HFFc6 (cell line): ENCODE results near the gene DNAH9. TPM values are rescaled to one million over a fixed set of nuclear protein-coding genes. Genes with fewer than 3 reads are reported as not detected.

Source experiments
- DNase-seq: peaks from one replicate; pipeline ENCODE4 v3.0.0-alpha.2; 2018
- H3K27ac Mint-ChIP-seq: 2 replicates; pipeline ENCODE4 v1.8.0; 2020; ENCODE audit warnings: mild to moderate bottlenecking, mixed read lengths
- H3K27me3 Mint-ChIP-seq: 2 replicates; pipeline ENCODE4 v1.8.0; 2021; ENCODE audit warnings: mild to moderate bottlenecking, moderate library complexity, mixed read lengths; ENCODE audit not compliant: insufficient read depth
- H3K36me3 Mint-ChIP-seq: 2 replicates; pipeline ENCODE4 v1.8.0; 2021; ENCODE audit warnings: low read depth, mixed read lengths
- H3K4me1 Mint-ChIP-seq: 2 replicates; pipeline ENCODE4 v1.8.0; 2020; ENCODE audit warnings: low read depth, mixed read lengths
- H3K4me3 Mint-ChIP-seq: 2 replicates; pipeline ENCODE4 v1.8.0; 2020; ENCODE audit warnings: mild to moderate bottlenecking, moderate library complexity, mixed read lengths
- H3K9me3 Mint-ChIP-seq: 2 replicates; pipeline ENCODE4 v1.8.0; 2020; ENCODE audit warnings: mild to moderate bottlenecking, mixed read lengths
- CTCF ChIP-seq: fragments of 200-600 bp; sonication (generic); IDR thresholded peaks from 2 replicates; pipeline ENCODE4 v1.5.0; 2021; ENCODE audit warnings: antibody characterized with exemption, mild to moderate bottlenecking
- total RNA-seq, 6 experiments: library from RNA; stranded (reverse); fragmentation: NEBNext Ultra II Directional; extraction: Animal tissue kit (Norgen Biotek cat#: 25700); gene quantifications; 2 replicates in 1 of 6; 3 replicates in 5 of 6; pipeline ENCODE4 v1.2.3, GENCODE V29; 2021

The DNAH9 gene
- total RNA-seq, 6 experiments from 2014 or later = not detected

DNA sequence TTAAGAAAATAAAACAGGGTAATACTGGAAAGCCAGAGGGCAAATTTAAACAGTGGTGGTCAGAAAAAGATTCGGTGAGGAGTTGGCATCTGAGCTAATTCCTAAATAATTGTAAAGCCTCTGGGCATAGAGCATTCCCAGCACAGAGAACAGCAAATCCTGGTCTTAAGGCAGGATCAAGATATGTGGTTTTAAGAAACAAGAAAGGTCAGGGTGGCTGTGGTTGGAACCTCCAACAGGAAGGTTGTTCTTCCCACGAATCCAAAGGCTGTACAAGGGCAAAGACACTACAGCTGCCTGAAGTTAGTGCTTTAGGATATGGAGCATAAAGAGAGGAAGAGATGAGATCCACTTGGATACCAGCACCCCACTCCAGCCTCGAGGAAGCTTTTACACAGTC, 284.4 kb downstream of the DNAH9 start:
- H3K4me3 Mint-ChIP-seq = no peak overlapping the region
- H3K27me3 Mint-ChIP-seq = peaks cover 3% of the 10 kb centered on the region; the same call in 1 of the 2 replicates
- H3K9me3 Mint-ChIP-seq = peaks cover 59% of the 10 kb centered on the region
- H3K4me1 Mint-ChIP-seq = no peaks in the 10 kb centered on the region
- TF ChIP-seq CTCF = no peak
- H3K27ac Mint-ChIP-seq = no peak overlapping the region
- H3K36me3 Mint-ChIP-seq = no peaks in the 10 kb centered on the region
- no peak for DNase-seq

GRCh38 chr17:11885051-11885450, 286.8 kb downstream of the DNAH9 start:
- H3K27me3 Mint-ChIP-seq = peaks cover 3% of the 10 kb centered on the region; the same call in 1 of the 2 replicates
- no peaks in the 10 kb centered on the region for H3K4me1 Mint-ChIP-seq
- no peak for DNase-seq
- H3K27ac Mint-ChIP-seq = no peak overlapping the region
- H3K4me3 Mint-ChIP-seq = no peak overlapping the region
- H3K9me3 Mint-ChIP-seq = peaks cover 65% of the 10 kb centered on the region
- H3K36me3 Mint-ChIP-seq = no peaks in the 10 kb centered on the region
- TF ChIP-seq CTCF = no peak

- Mint-ChIP-seq H3K36me3 (peaks cover 5% of the 10 kb centered on the region; the same call in 1 of the 2 replicates), H3K4me1 (no peaks in the 10 kb centered on the region), H3K9me3 (peaks cover 43% of the 10 kb centered on the region), H3K27ac (no peak overlapping the region), H3K4me3 (no peak overlapping the region), H3K27me3 (peaks cover 3% of the 10 kb centered on the region)
- no peak for TF ChIP-seq CTCF
- no peak for DNase-seq
These were observed 291.0 kb downstream of the DNAH9 start for GRCh38 chr17:11889266-11889665.

GRCh38 chr17:11893862-11894261, 295.6 kb downstream of the DNAH9 start:
- H3K27me3 Mint-ChIP-seq = no peaks in the 10 kb centered on the region; the same call in 1 of the 2 replicates
- peaks cover 5% of the 10 kb centered on the region; the same call in 1 of the 2 replicates for H3K36me3 Mint-ChIP-seq
- no peaks in the 10 kb centered on the region for H3K4me1 Mint-ChIP-seq
- peaks cover 23% of the 10 kb centered on the region for H3K9me3 Mint-ChIP-seq
- H3K27ac Mint-ChIP-seq = no peak overlapping the region
- H3K4me3 Mint-ChIP-seq = no peak overlapping the region
- no peak for TF ChIP-seq CTCF
- no peak for DNase-seq

GRCh38 chr17:11896199-11896598, 297.9 kb downstream of the DNAH9 start:
- Mint-ChIP-seq H3K9me3 (peaks cover 25% of the 10 kb centered on the region), H3K27ac (no peak overlapping the region), H3K4me1 (no peaks in the 10 kb centered on the region), H3K4me3 (no peak overlapping the region), H3K36me3 (peaks cover 9% of the 10 kb centered on the region), H3K27me3 (no peaks in the 10 kb centered on the region; the same call in 1 of the 2 replicates)
- DNase-seq = no peak
- no peak for TF ChIP-seq CTCF
